Measurements from ENCODE around the gene ARHGEF19.
"Not testable (repeated sequence)": the region's sequence is repeated elsewhere in the genome, so short reads cannot be mapped to it uniquely, and the experiment has no call there.

The ARHGEF19 gene

GRCh38 chr1:16226490-16227179 is 14.2 kb upstream of the ARHGEF19 start:
- no peaks in the 10 kb centered on the region for H3K9me3 Mint-ChIP-seq
- no peak for ATAC-seq (replicated peaks; ENCODE audit: extremely low read depth, poor library complexity, severe bottlenecking)
- no peak overlapping the region for H3K4me3 Mint-ChIP-seq
- H3K36me3 Mint-ChIP-seq (ENCODE audit: insufficient read depth) = peaks cover 6% of the 10 kb centered on the region
- H3K27ac Mint-ChIP-seq (ENCODE audit: low read depth) = no peak overlapping the region
- peaks cover 7% of the 10 kb centered on the region for H3K27me3 Mint-ChIP-seq
- H3K4me1 Mint-ChIP-seq = no peaks in the 10 kb centered on the region
- DNase-seq (ENCODE audit: low spot score in 2 of 2) = no peak

- Mint-ChIP-seq H3K4me3 (no peak overlapping the region), H3K4me1 (no peaks in the 10 kb centered on the region), H3K27me3 (peaks cover 7% of the 10 kb centered on the region), H3K9me3 (no peaks in the 10 kb centered on the region), H3K27ac (ENCODE audit: low read depth) (no peak overlapping the region), H3K36me3 (ENCODE audit: insufficient read depth) (peaks cover 6% of the 10 kb centered on the region)
- DNase-seq (ENCODE audit: low spot score in 2 of 2) (no peak), ATAC-seq (replicated peaks; ENCODE audit: extremely low read depth, poor library complexity, severe bottlenecking) (no peak)
Measured at GRCh38 chr1:16226129-16226489, 13.7 kb upstream of the ARHGEF19 start.

- Mint-ChIP-seq H3K36me3 (ENCODE audit: insufficient read depth) (peaks cover 6% of the 10 kb centered on the region), H3K4me3 (no peak overlapping the region), H3K9me3 (no peaks in the 10 kb centered on the region), H3K4me1 (no peaks in the 10 kb centered on the region), H3K27me3 (peaks cover 7% of the 10 kb centered on the region), H3K27ac (ENCODE audit: low read depth) (no peak overlapping the region)
- ATAC-seq (replicated peaks; ENCODE audit: extremely low read depth, poor library complexity, severe bottlenecking) (no peak), DNase-seq (ENCODE audit: low spot score in 2 of 2) (no peak)
Measured at GRCh38 chr1:16224472-16224871, 12.0 kb upstream of the ARHGEF19 start.

- H3K4me1 Mint-ChIP-seq; H3K36me3 Mint-ChIP-seq (ENCODE audit: insufficient read depth); H3K27ac Mint-ChIP-seq (ENCODE audit: low read depth); H3K4me3 Mint-ChIP-seq; H3K27me3 Mint-ChIP-seq; H3K9me3 Mint-ChIP-seq; ATAC-seq (replicated peaks; ENCODE audit: extremely low read depth, poor library complexity, severe bottlenecking); DNase-seq (ENCODE audit: low spot score in 2 of 2): not testable (repeated sequence)
Measured at GRCh38 chr1:16222716-16223115, 10.3 kb upstream of the ARHGEF19 start.

GRCh38 chr1:16221499-16221898 is 9.0 kb upstream of the ARHGEF19 start:
- DNase-seq (ENCODE audit: low spot score in 2 of 2) (no peak), ATAC-seq (replicated peaks; ENCODE audit: extremely low read depth, poor library complexity, severe bottlenecking) (no peak)
- Mint-ChIP-seq H3K4me1 (peaks cover 1% of the 10 kb centered on the region), H3K9me3 (no peaks in the 10 kb centered on the region), H3K4me3 (no peak overlapping the region), H3K27me3 (peaks cover 6% of the 10 kb centered on the region), H3K27ac (ENCODE audit: low read depth) (no peak overlapping the region), H3K36me3 (ENCODE audit: insufficient read depth) (peaks cover 7% of the 10 kb centered on the region)

GRCh38 chr1:16219968-16220500 is 7.6 kb upstream of the ARHGEF19 start:
- ATAC-seq (replicated peaks; ENCODE audit: extremely low read depth, poor library complexity, severe bottlenecking) = no peak
- Mint-ChIP-seq H3K9me3 (no peaks in the 10 kb centered on the region), H3K27ac (ENCODE audit: low read depth) (no peak overlapping the region)

GRCh38 chr1:16218674-16219071 is 6.2 kb upstream of the ARHGEF19 start:
- H3K27me3 Mint-ChIP-seq = no peaks in the 10 kb centered on the region
- peak overlapping the region; percentile 74 for H3K4me3 Mint-ChIP-seq
- H3K4me1 Mint-ChIP-seq = peaks cover 8% of the 10 kb centered on the region
- peak overlapping the region; percentile 50 for H3K27ac Mint-ChIP-seq (ENCODE audit: low read depth)
- DNase-seq (ENCODE audit: low spot score in 2 of 2) (no peak), ATAC-seq (replicated peaks; ENCODE audit: extremely low read depth, poor library complexity, severe bottlenecking) (no peak)
- H3K36me3 Mint-ChIP-seq (ENCODE audit: insufficient read depth) = peaks cover 7% of the 10 kb centered on the region
- H3K9me3 Mint-ChIP-seq = no peaks in the 10 kb centered on the region

More at GRCh38 chr1:16219968-16220500, 7.6 kb upstream of the ARHGEF19 start:
- peaks cover 8% of the 10 kb centered on the region for H3K4me1 Mint-ChIP-seq
- no peaks in the 10 kb centered on the region for H3K27me3 Mint-ChIP-seq
- no peak overlapping the region for H3K4me3 Mint-ChIP-seq
- peaks cover 7% of the 10 kb centered on the region for H3K36me3 Mint-ChIP-seq (ENCODE audit: insufficient read depth)
- DNase-seq (ENCODE audit: low spot score in 2 of 2) = no peak

GRCh38 chr1:16218014-16218673 is 5.7 kb upstream of the ARHGEF19 start:
- DNase-seq (ENCODE audit: low spot score in 2 of 2) = no peak
- no peak for ATAC-seq (replicated peaks; ENCODE audit: extremely low read depth, poor library complexity, severe bottlenecking)
- no peaks in the 10 kb centered on the region for H3K9me3 Mint-ChIP-seq
- H3K4me1 Mint-ChIP-seq = peaks cover 8% of the 10 kb centered on the region
- H3K27ac Mint-ChIP-seq (ENCODE audit: low read depth) = peak overlapping the region; percentile 50
- H3K4me3 Mint-ChIP-seq = peak overlapping the region; percentile 74
- H3K36me3 Mint-ChIP-seq (ENCODE audit: insufficient read depth) = peaks cover 7% of the 10 kb centered on the region
- no peaks in the 10 kb centered on the region for H3K27me3 Mint-ChIP-seq

GRCh38 chr1:16217061-16217785 is 4.8 kb upstream of the ARHGEF19 start:
- Mint-ChIP-seq H3K27me3 (no peaks in the 10 kb centered on the region), H3K36me3 (ENCODE audit: insufficient read depth) (peaks cover 7% of the 10 kb centered on the region), H3K4me1 (peaks cover 8% of the 10 kb centered on the region), H3K27ac (ENCODE audit: low read depth) (peak overlapping the region; percentile 50), H3K9me3 (no peaks in the 10 kb centered on the region), H3K4me3 (peak overlapping the region; percentile 74)
- DNase-seq (ENCODE audit: low spot score in 2 of 2) = peak; percentile 78 to 81
- peak; percentile 91 for ATAC-seq (replicated peaks; ENCODE audit: extremely low read depth, poor library complexity, severe bottlenecking)

GRCh38 chr1:16215882-16216753 is 3.7 kb upstream of the ARHGEF19 start:
- no peaks in the 10 kb centered on the region for H3K27me3 Mint-ChIP-seq
- ATAC-seq (replicated peaks; ENCODE audit: extremely low read depth, poor library complexity, severe bottlenecking) = no peak
- no peak overlapping the region for H3K27ac Mint-ChIP-seq (ENCODE audit: low read depth)
- no peaks in the 10 kb centered on the region for H3K9me3 Mint-ChIP-seq
- H3K4me3 Mint-ChIP-seq = peak overlapping the region; percentile 74
- peaks cover 8% of the 10 kb centered on the region for H3K4me1 Mint-ChIP-seq
- peaks cover 5% of the 10 kb centered on the region for H3K36me3 Mint-ChIP-seq (ENCODE audit: insufficient read depth)
- no peak for DNase-seq (ENCODE audit: low spot score in 2 of 2)

GRCh38 chr1:16215240-16215639 is 2.8 kb upstream of the ARHGEF19 start:
- not testable (repeated sequence) for H3K4me1 Mint-ChIP-seq; H3K27me3 Mint-ChIP-seq; H3K4me3 Mint-ChIP-seq; H3K9me3 Mint-ChIP-seq; ATAC-seq (replicated peaks; ENCODE audit: extremely low read depth, poor library complexity, severe bottlenecking); H3K36me3 Mint-ChIP-seq (ENCODE audit: insufficient read depth); H3K27ac Mint-ChIP-seq (ENCODE audit: low read depth); DNase-seq (ENCODE audit: low spot score in 2 of 2)

- not testable (repeated sequence) for H3K4me3 Mint-ChIP-seq; H3K27me3 Mint-ChIP-seq; H3K27ac Mint-ChIP-seq (ENCODE audit: low read depth); H3K36me3 Mint-ChIP-seq (ENCODE audit: insufficient read depth); H3K9me3 Mint-ChIP-seq; DNase-seq (ENCODE audit: low spot score in 2 of 2); H3K4me1 Mint-ChIP-seq; ATAC-seq (replicated peaks; ENCODE audit: extremely low read depth, poor library complexity, severe bottlenecking)
Measured at GRCh38 chr1:16213544-16213943, 1.1 kb upstream of the ARHGEF19 start.

All from central memory CD8-positive, alpha-beta T cell (primary cell).